Measurements from ENCODE around the gene MEGF9. TPM values are rescaled to one million over a fixed set of nuclear protein-coding genes. Genes with fewer than 3 reads are reported as not detected.

MEGF9 gene
- total and polyA plus RNA-seq, 2 donors (not counting 1 experiment from before 2014, with no cell fraction given) = 3.5 to 11.3 TPM

DNA sequence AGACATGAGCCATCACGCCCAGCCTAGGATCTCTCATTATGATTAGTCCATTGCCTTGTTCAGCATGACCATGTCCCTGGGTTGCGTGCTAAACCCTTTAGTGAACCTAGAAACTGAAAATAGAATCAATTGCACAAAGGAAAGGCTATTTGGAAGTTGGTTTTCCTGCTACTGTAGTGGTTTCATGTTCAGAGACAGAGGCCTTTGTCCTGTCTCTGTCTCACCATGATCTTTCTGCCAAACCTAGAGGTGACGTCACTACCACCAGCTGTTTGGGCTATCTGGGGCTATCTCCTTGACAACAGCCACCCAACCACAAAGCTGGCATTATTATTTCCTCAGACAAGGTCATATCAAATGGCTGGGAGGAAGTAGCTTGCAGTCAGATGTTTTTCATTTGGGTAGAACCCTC, 130.3 kb downstream of the MEGF9 start:
- 100% methylated on average over 1 of the region's 3 CpGs for WGBS (ENCODE audit: insufficient coverage)
- Histone ChIP-seq H3K9ac (ENCODE audit: low read length) (peak overlapping the region; percentile 13), H3K4me2 (replicated peaks; ENCODE audit: low read depth, low read length, poor library complexity, severe bottlenecking) (peak overlapping the region; percentile 29), H3K27me3 (replicated peaks in 1 of 4; ENCODE audit: control extremely low read depth in 1 of 4, control insufficient read depth in 3 of 4, insufficient read depth in 4 of 4, low read length in 3 of 4) (no peaks in the 10 kb centered on the region), H3K27ac (ENCODE audit: low read length in 2 of 2) (peak overlapping the region in 1 of 2 donors; percentile 72), H3K4me3 (ENCODE audit: control extremely low read depth in 1 of 5, extremely low read depth in 1 of 5, insufficient read depth in 1 of 5, low read depth in 2 of 5, low read length in 4 of 5) (peak overlapping the region in 1 of 5 experiments; percentile 26), H3K4me1 (ENCODE audit: control insufficient read depth in 2 of 2, insufficient read depth in 2 of 2, low read length in 2 of 2) (peaks cover 23 to 27% of the 10 kb centered on the region in 2 donors), H4K20me1 (ENCODE audit: control insufficient read depth, insufficient read depth, low read length, poor library complexity, severe bottlenecking) (no peaks in the 10 kb centered on the region), H3K79me2 (ENCODE audit: control insufficient read depth, insufficient read depth, low read length) (peaks cover 50% of the 10 kb centered on the region), H3K36me3 (replicated peaks in 1 of 2; ENCODE audit: control extremely low read depth in 1 of 2, control insufficient read depth in 1 of 2, extremely low read depth in 1 of 2, insufficient read depth in 2 of 2, low read length in 1 of 2) (no peaks in the 10 kb centered on the region), H2AFZ (ENCODE audit: insufficient read depth, low read depth, low read length, poor library complexity, severe bottlenecking) (peak overlapping the region; percentile 29), H3K9me3 (ENCODE audit: control extremely low read depth in 1 of 3, control insufficient read depth in 2 of 3, insufficient read depth in 1 of 3, low read length in 2 of 3) (no peaks in the 10 kb centered on the region)
- CTCF ChIA-PET = no interaction called here
- TF ChIP-seq, protein P1, sequence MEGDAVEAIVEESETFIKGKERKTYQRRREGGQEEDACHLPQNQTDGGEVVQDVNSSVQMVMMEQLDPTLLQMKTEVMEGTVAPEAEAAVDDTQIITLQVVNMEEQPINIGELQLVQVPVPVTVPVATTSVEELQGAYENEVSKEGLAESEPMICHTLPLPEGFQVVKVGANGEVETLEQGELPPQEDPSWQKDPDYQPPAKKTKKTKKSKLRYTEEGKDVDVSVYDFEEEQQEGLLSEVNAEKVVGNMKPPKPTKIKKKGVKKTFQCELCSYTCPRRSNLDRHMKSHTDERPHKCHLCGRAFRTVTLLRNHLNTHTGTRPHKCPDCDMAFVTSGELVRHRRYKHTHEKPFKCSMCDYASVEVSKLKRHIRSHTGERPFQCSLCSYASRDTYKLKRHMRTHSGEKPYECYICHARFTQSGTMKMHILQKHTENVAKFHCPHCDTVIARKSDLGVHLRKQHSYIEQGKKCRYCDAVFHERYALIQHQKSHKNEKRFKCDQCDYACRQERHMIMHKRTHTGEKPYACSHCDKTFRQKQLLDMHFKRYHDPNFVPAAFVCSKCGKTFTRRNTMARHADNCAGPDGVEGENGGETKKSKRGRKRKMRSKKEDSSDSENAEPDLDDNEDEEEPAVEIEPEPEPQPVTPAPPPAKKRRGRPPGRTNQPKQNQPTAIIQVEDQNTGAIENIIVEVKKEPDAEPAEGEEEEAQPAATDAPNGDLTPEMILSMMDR (IDR thresholded peaks at IDR 0.05) = no peak
- TF ChIP-seq EZH2 (IDR thresholded peaks at IDR 0.05; ENCODE audit: borderline replicate concordance, insufficient read depth, low read depth, low read length, poor library complexity, severe bottlenecking) = no peak
- Mint-ChIP-seq H3K4me3 (peak overlapping the region; percentile 80), H3K27me3 (no peaks in the 10 kb centered on the region), H3K9me3 (ENCODE audit: insufficient read depth) (no peaks in the 10 kb centered on the region), H3K27ac (peak overlapping the region; percentile 95), H3K4me1 (peaks cover 44% of the 10 kb centered on the region)
- intact Hi-C loops (cut with micrococcal nuclease) = loop anchor here (5.0 kb wide), 2 partner anchors 348 to 1683 kb away; no protein-coding TSS in a partner anchor
- POLR2A ChIA-PET = no interaction called here
- DNase-seq (peak; percentile 82), ATAC-seq (ENCODE audit: low read depth) (peak; percentile 44)

DNA sequence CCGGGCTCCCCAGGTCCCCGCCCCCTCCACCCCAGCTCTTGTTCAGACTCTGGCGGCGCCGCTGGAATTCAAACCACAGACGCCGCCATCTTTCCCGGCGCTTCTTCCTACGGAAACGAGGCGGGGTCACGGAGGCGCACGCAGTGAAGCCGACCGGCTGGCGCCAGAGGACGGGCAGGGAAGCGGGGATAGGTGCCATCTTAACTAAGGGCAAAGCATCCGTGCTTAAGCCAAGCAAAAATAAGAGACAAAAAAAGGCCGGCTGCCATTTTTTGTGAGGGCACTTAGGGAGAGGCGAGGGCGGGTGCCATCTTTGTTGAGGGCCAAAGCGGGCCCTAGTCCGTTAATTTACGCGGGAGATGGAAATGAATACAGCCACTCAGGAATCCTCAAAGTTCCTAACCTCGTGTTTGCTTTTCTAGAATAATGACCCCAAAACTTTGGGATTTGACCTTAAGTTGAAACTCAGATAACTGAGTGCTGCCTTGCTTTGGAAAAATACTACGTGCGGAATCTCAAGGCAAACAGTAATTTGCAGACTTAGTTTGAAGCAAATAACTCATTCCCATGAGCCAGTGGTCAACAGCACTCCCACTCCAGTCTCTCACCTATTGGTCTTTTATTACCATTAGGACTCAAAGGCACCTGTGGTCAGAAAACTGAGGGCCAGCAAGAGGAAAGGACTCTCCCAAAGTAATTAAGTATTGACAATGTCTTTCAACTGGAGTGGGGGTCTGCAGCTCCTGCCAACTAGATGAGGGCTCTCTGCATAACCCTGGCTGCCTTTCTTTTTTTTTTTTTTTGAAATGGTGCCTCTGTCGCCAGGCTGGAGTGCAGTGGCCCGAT, 134.0 kb downstream of the MEGF9 start, which contains the start of gene CDK5RAP2:
Gene CDK5RAP2 (minus strand): TSS at position 117 of the 846 bp plus-strand sequence. CDS start 189 bp downstream, outside the sequence.
- H3K9me3 ChIP-seq (ENCODE audit: control extremely low read depth in 1 of 3, control insufficient read depth in 2 of 3, insufficient read depth in 1 of 3, low read length in 2 of 3) = no peaks in the 10 kb centered on the region
- H3K27me3 ChIP-seq (replicated peaks in 1 of 4; ENCODE audit: control extremely low read depth in 1 of 4, control insufficient read depth in 3 of 4, insufficient read depth in 4 of 4, low read length in 3 of 4) = no peaks in the 10 kb centered on the region
- TF ChIP-seq, protein P1 (IDR thresholded peaks at IDR 0.05) = no peak
- TF ChIP-seq EZH2 (IDR thresholded peaks at IDR 0.05; ENCODE audit: borderline replicate concordance, insufficient read depth, low read depth, low read length, poor library complexity, severe bottlenecking) = no peak
- H3K4me2 ChIP-seq (replicated peaks; ENCODE audit: low read depth, low read length, poor library complexity, severe bottlenecking) = peak within 1 kb of the TSS; percentile 78
- 4% methylated on average over 30 of the region's 33 CpGs for WGBS (ENCODE audit: insufficient coverage)
- ATAC-seq (ENCODE audit: low read depth) (peak; percentile 92), DNase-seq (peak; percentile 94)
- peaks cover 0 to 6% of the 10 kb centered on the region in 2 experiments for H3K36me3 ChIP-seq (replicated peaks in 1 of 2; ENCODE audit: control extremely low read depth in 1 of 2, control insufficient read depth in 1 of 2, extremely low read depth in 1 of 2, insufficient read depth in 2 of 2, low read length in 1 of 2)
- Mint-ChIP-seq H3K27ac (peak within 1 kb of the TSS; percentile 93), H3K9me3 (ENCODE audit: insufficient read depth) (no peaks in the 10 kb centered on the region), H3K4me3 (peak within 1 kb of the TSS; percentile 94), H3K27me3 (no peaks in the 10 kb centered on the region), H3K4me1 (peaks cover 56% of the 10 kb centered on the region)
- intact Hi-C loops (cut with micrococcal nuclease) = loop anchor here (1.0 to 5.0 kb wide), 3 partner anchors 134 to 1687 kb away; partner anchors contain the start of gene MEGF9
- H3K4me1 ChIP-seq (ENCODE audit: control insufficient read depth in 2 of 2, insufficient read depth in 2 of 2, low read length in 2 of 2) = peaks cover 27 to 31% of the 10 kb centered on the region in 2 donors
- POLR2A ChIA-PET = interaction anchor here (0.6 kb wide), 1 partner anchor 89 kb away, joined by 3 read pairs; no protein-coding TSS in a partner anchor
- H3K9ac ChIP-seq (ENCODE audit: low read length) = peak within 1 kb of the TSS; percentile 82
- CTCF ChIA-PET = interaction anchor here (0.9 kb wide), 1 partner anchor 40 kb away, joined by 3 read pairs; no protein-coding TSS in a partner anchor
- H2AFZ ChIP-seq (ENCODE audit: insufficient read depth, low read depth, low read length, poor library complexity, severe bottlenecking) = peak within 1 kb of the TSS; percentile 97
- peaks cover under 1% of the 10 kb centered on the region for H4K20me1 ChIP-seq (ENCODE audit: control insufficient read depth, insufficient read depth, low read length, poor library complexity, severe bottlenecking)
- H3K79me2 ChIP-seq (ENCODE audit: control insufficient read depth, insufficient read depth, low read length) = peaks cover 69% of the 10 kb centered on the region
- peak within 1 kb of the TSS; percentile 77 to 78 for H3K27ac ChIP-seq (ENCODE audit: low read length in 2 of 2)
- H3K4me3 ChIP-seq (ENCODE audit: control extremely low read depth in 1 of 5, extremely low read depth in 1 of 5, insufficient read depth in 1 of 5, low read depth in 2 of 5, low read length in 4 of 5) = peak within 1 kb of the TSS; percentile 70 to 92 (median 86)
